Adipose tissue (tissue), 3 donors: ENCODE measurements around the gene DDA1. TPM values are rescaled to one million over a fixed set of nuclear protein-coding genes. Genes with fewer than 3 reads are reported as not detected.

Experiments
- H3K27ac ChIP-seq: one replicate; pipeline ENCODE4 v1.5.1; 2013; ENCODE audit warnings: low read depth, low read length
- WGBS, 3 donors: extraction: QIAGEN DNeasy Blood & Tissue Kit; methylation state at CpG; one replicate each; pipeline ENCODE4 v1.1.7; 2013; 5-methylcytosine and 5-hydroxymethylcytosine counted together
- polyA plus RNA-seq, 3 donors: library from polyadenylated mRNA; stranded (reverse); fragments of 200-250 nt; gene quantifications; one replicate each; pipeline ENCODE4 v1.2.3, GENCODE V29; 2013
- donor health status: healthy with polysubstance abuse.
- donor health status: Bipolar disorder and iron deficiency.
- donor health status: healthy.

The DDA1 gene
- polyA plus RNA-seq, 3 donors: 19.7 to 90.1 (median 39.3) TPM

GRCh38 chr19:17305517-17306284, 3.7 kb upstream of the DDA1 start, which contains the start of gene MRPL34:
Gene MRPL34, plus strand, starts transcription at chr19:17305872. Its CDS starts 21 bp downstream, at chr19:17305893.
- 0% methylated on average over 55 of the region's 55 CpGs for WGBS, 3 donors
- no peak within 1 kb of the TSS for H3K27ac ChIP-seq

- H3K27ac ChIP-seq: no peak overlapping the region
- 7 to 10% (median 10%) methylated on average over 28 of the region's 28 CpGs for WGBS, 3 donors
Measured at GRCh38 chr19:17306285-17306714, 3.1 kb upstream of the DDA1 start.

GRCh38 chr19:17307876-17308377, 1.4 kb upstream of the DDA1 start:
- no peak overlapping the region for H3K27ac ChIP-seq
- WGBS, 3 donors: 83 to 89% (median 84%) methylated on average over 8 of the region's 8 CpGs

- no peak overlapping the region for H3K27ac ChIP-seq
- WGBS, 3 donors: 5 to 11% (median 7%) methylated on average over 21 to 23 of the region's 23 CpGs
Measured at GRCh38 chr19:17309965-17310461, 650 bp downstream of the DDA1 start.

- WGBS, 3 donors: 70 to 84% (median 81%) methylated on average over 11 of the region's 11 CpGs
- H3K27ac ChIP-seq: no peak overlapping the region
Measured at GRCh38 chr19:17311455-17312188, 2.3 kb downstream of the DDA1 start.

GRCh38 chr19:17312189-17313113, 3.1 kb downstream of the DDA1 start:
- WGBS, 3 donors: 81 to 88% (median 82%) methylated on average over 19 to 20 of the region's 20 CpGs

GRCh38 chr19:17314007-17314593, 4.7 kb downstream of the DDA1 start:
- 85 to 94% (median 87%) methylated on average over 19 of the region's 19 CpGs for WGBS, 3 donors
- H3K27ac ChIP-seq: no peak overlapping the region

More at GRCh38 chr19:17312189-17313113, 3.1 kb downstream of the DDA1 start:
- H3K27ac ChIP-seq: no peak overlapping the region

GRCh38 chr19:17318966-17319365, 9.6 kb downstream of the DDA1 start:
- 68 to 82% (median 75%) methylated on average over 6 of the region's 6 CpGs for WGBS, 3 donors
- no peak overlapping the region for H3K27ac ChIP-seq

GRCh38 chr19:17319473-17320238, 10.3 kb downstream of the DDA1 start:
- no peak overlapping the region for H3K27ac ChIP-seq
- 91 to 95% (median 91%) methylated on average over 37 to 40 of the region's 40 CpGs for WGBS, 3 donors

GRCh38 chr19:17320435-17320834, 11.1 kb downstream of the DDA1 start:
- WGBS, 3 donors: 82 to 92% (median 86%) methylated on average over 11 of the region's 11 CpGs
- H3K27ac ChIP-seq: no peak overlapping the region

GRCh38 chr19:17321655-17322489, 12.5 kb downstream of the DDA1 start:
- H3K27ac ChIP-seq: no peak overlapping the region
- 84 to 89% (median 86%) methylated on average over 19 of the region's 19 CpGs for WGBS, 3 donors

- H3K27ac ChIP-seq: no peak overlapping the region
- 67 to 79% (median 74%) methylated on average over 10 of the region's 10 CpGs for WGBS, 3 donors
Measured at GRCh38 chr19:17322854-17323253, 13.5 kb downstream of the DDA1 start.

- WGBS, 3 donors: 24 to 41% (median 35%) methylated on average over 36 to 56 of the region's 56 CpGs
- H3K27ac ChIP-seq: no peak overlapping the region
Measured at GRCh38 chr19:17323300-17323963, 14.1 kb downstream of the DDA1 start.

GRCh38 chr19:17323964-17324332, 14.6 kb downstream of the DDA1 start:
- WGBS, 3 donors: 19 to 38% (median 25%) methylated on average over 6 to 7 of the region's 7 CpGs
- no peak overlapping the region for H3K27ac ChIP-seq

GRCh38 chr19:17324357-17325114, 15.2 kb downstream of the DDA1 start:
- no peak overlapping the region for H3K27ac ChIP-seq
- WGBS, 3 donors: 86 to 92% (median 87%) methylated on average over 25 to 28 of the region's 28 CpGs
